CD4-positive, alpha-beta T cell treated with Interleukin-21 for 1 hour (primary cell): ENCODE results near the gene PATJ.
"Not testable (repeated sequence)": the region's sequence is repeated elsewhere in the genome, so short reads cannot be mapped to it uniquely, and the experiment has no call there.

Experiments used
- DNase-seq: peaks from one replicate; pipeline ENCODE4 v3.0.0-alpha.2; 2020

The PATJ gene

GRCh38 chr1:61743716-61744580 is 1.7 kb downstream of the PATJ start:
- DNase-seq: no peak

- no peak for DNase-seq
Observed at GRCh38 chr1:61746813-61747212, 4.5 kb downstream of the PATJ start.

GRCh38 chr1:61748566-61748965 is 6.3 kb downstream of the PATJ start:
- DNase-seq: no peak

- DNase-seq: no peak
Observed at GRCh38 chr1:61749574-61749973, 7.3 kb downstream of the PATJ start.

GRCh38 chr1:61752921-61753389 is 10.7 kb downstream of the PATJ start:
- DNase-seq: no peak

- DNase-seq: no peak
Observed at GRCh38 chr1:61753998-61754508, 11.8 kb downstream of the PATJ start.

GRCh38 chr1:61754545-61754944 is 12.3 kb downstream of the PATJ start:
- no peak for DNase-seq

GRCh38 chr1:61756773-61757172 is 14.5 kb downstream of the PATJ start:
- no peak for DNase-seq

- DNase-seq: no peak
Observed at GRCh38 chr1:61757950-61758349, 15.7 kb downstream of the PATJ start.

GRCh38 chr1:61770131-61770530 is 27.9 kb downstream of the PATJ start:
- DNase-seq: no peak

GRCh38 chr1:61776091-61776490 is 33.8 kb downstream of the PATJ start:
- no peak for DNase-seq

GRCh38 chr1:61779231-61779630 is 37.0 kb downstream of the PATJ start:
- no peak for DNase-seq

GRCh38 chr1:61781151-61781550 is 38.9 kb downstream of the PATJ start:
- peak; percentile 8 for DNase-seq

GRCh38 chr1:61782771-61783170 is 40.5 kb downstream of the PATJ start:
- peak; percentile 87 for DNase-seq

GRCh38 chr1:61784726-61785125 is 42.4 kb downstream of the PATJ start:
- DNase-seq: no peak

- DNase-seq: no peak
Observed at GRCh38 chr1:61790837-61791236, 48.6 kb downstream of the PATJ start.

GRCh38 chr1:61797045-61797755 is 54.9 kb downstream of the PATJ start:
- DNase-seq: no peak

- DNase-seq: not testable (repeated sequence)
Observed at GRCh38 chr1:61801047-61801446, 58.8 kb downstream of the PATJ start.

- DNase-seq: no peak
Observed at GRCh38 chr1:61807606-61808140, 65.4 kb downstream of the PATJ start.

- DNase-seq: no peak
Observed at GRCh38 chr1:61808321-61808720, 66.0 kb downstream of the PATJ start.

- DNase-seq: no peak
Observed at GRCh38 chr1:61808968-61809367, 66.7 kb downstream of the PATJ start.

GRCh38 chr1:61812916-61813315 is 70.6 kb downstream of the PATJ start:
- DNase-seq: no peak

GRCh38 chr1:61816191-61816590 is 73.9 kb downstream of the PATJ start:
- DNase-seq: no peak

GRCh38 chr1:61818992-61819391 is 76.7 kb downstream of the PATJ start:
- DNase-seq: no peak
